Endothelial cell of umbilical vein (primary cell): ENCODE measurements around the gene STK32A. TPM values are rescaled to one million over a fixed set of nuclear protein-coding genes. Genes with fewer than 3 reads are reported as not detected.

Experiments used
- BruUV-seq: library from RNA; stranded (reverse); fragments of 400-500 nt; replicated peaks from 2 replicates; lab custom pipeline; 2021; lab: Mats Ljungman, UMichigan
- CTCF ChIA-PET: fragments of 300-600, 350-600 bp; sonication (Branson Sonifier 250); formaldehyde crosslinking; loops from one replicate; lab custom pipeline; 2021; ENCODE audit warnings: antibody characterized with exemption, inconsistent platforms; lab: Charles Lee
- POLR2A ChIA-PET: fragments of 300-600, 350-600 bp; sonication (Branson Sonifier 250); formaldehyde crosslinking; loops from one replicate; lab custom pipeline; 2021; ENCODE audit warnings: antibody characterized with exemption, inconsistent platforms; lab: Charles Lee
- DNase-seq: peaks from one replicate; pipeline ENCODE4 v3.0.0-alpha.2; 2011; ENCODE audit warnings: low read depth, low spot score
- FAIRE-seq: peaks from 2 replicates; lab custom pipeline; 2011; peaks lifted over from hg19 to GRCh38; lab: Jason Lieb, UNC
- H2AFZ ChIP-seq: 2 replicates; pipeline ENCODE4 v1.6.0; 2012; ENCODE audit warnings: low read depth, low read length, control low read depth, inconsistent platforms
- H3K27ac ChIP-seq: 2 replicates; pipeline ENCODE4 v1.5.1; 2011; ENCODE audit warnings: low read depth, mild to moderate bottlenecking, control low read depth, low read length, moderate library complexity; ENCODE audit not compliant: insufficient read depth
- H3K27me3 ChIP-seq, 2 experiments: 2 replicates each; pipeline versions ENCODE4 v1.6.0 to v1.6.1; 2011; ENCODE audit warnings: low read length in 2 of 2, mixed read lengths in 1 of 2; ENCODE audit not compliant: control insufficient read depth in 2 of 2, insufficient read depth in 2 of 2
- H3K36me3 ChIP-seq, 2 experiments: 2 replicates in 1 of 2; 3 replicates in 1 of 2; pipeline ENCODE4 v1.5.1; 2011; ENCODE audit warnings: low read length in 2 of 2, mild to moderate bottlenecking in 1 of 2, moderate library complexity in 1 of 2; ENCODE audit not compliant: control insufficient read depth in 2 of 2, insufficient read depth in 2 of 2; ENCODE audit errors: extremely low read depth in 1 of 2
- H3K4me1 ChIP-seq: 3 replicates; pipeline ENCODE4 v1.5.1; 2011; ENCODE audit warnings: mild to moderate bottlenecking, low read length; ENCODE audit not compliant: control insufficient read depth, insufficient read depth; ENCODE audit errors: extremely low read depth
- H3K4me2 ChIP-seq: 2 replicates; pipeline ENCODE4 v1.6.1; 2011; ENCODE audit warnings: low read length, control low read depth, mixed read lengths; ENCODE audit not compliant: insufficient read depth
- H3K4me3 ChIP-seq, 3 experiments: fragments of 200-600 bp in 1 of 3; sonication (generic), shearing (Covaris generic) in 1 of 3; replicated peaks in 1 of 3; 2 replicates each; pipeline ENCODE4 v1.5.1; 2011 to 2016; ENCODE audit warnings: control low read depth in 3 of 3, low read length in 3 of 3, mild to moderate bottlenecking in 2 of 3, inconsistent platforms in 1 of 3, low read depth in 1 of 3, moderate library complexity in 1 of 3; ENCODE audit not compliant: insufficient read depth in 1 of 3
- H3K79me2 ChIP-seq: 2 replicates; pipeline ENCODE4 v1.6.0; 2012; ENCODE audit warnings: low read length, inconsistent platforms; ENCODE audit not compliant: control insufficient read depth, insufficient read depth
- H3K9ac ChIP-seq: replicated peaks from 2 replicates; pipeline ENCODE3; 2011; ENCODE audit warnings: low read length, control low read depth; ENCODE audit not compliant: insufficient read depth; ENCODE audit errors: extremely low read depth
- H3K9me1 ChIP-seq: replicated peaks from 3 replicates; pipeline ENCODE4 v1.6.0; 2011; ENCODE audit warnings: mild to moderate bottlenecking, low read length; ENCODE audit not compliant: control insufficient read depth, insufficient read depth; ENCODE audit errors: extremely low read depth
- H3K9me3 ChIP-seq: replicated peaks from 2 replicates; pipeline ENCODE4 v1.5.1; 2012; ENCODE audit warnings: low read length, inconsistent platforms; ENCODE audit not compliant: control insufficient read depth, insufficient read depth
- H4K20me1 ChIP-seq: replicated peaks from 2 replicates; pipeline ENCODE3; 2011; ENCODE audit warnings: mild to moderate bottlenecking, low read length; ENCODE audit not compliant: control insufficient read depth, insufficient read depth; ENCODE audit errors: extremely low read depth
- CTCF ChIP-seq, 2 donors: IDR thresholded peaks; 1 replicate in 1 of 2; 2 replicates in 1 of 2; pipeline ENCODE4 v1.5.1; 2011; ENCODE audit warnings: low read length in 2 of 2, mild to moderate bottlenecking in 2 of 2, moderate library complexity in 2 of 2, control low read depth in 1 of 2, inconsistent platforms in 1 of 2, low read depth in 1 of 2; ENCODE audit not compliant: insufficient read depth in 1 of 2; ENCODE audit errors: extremely low read depth in 1 of 2
- EZH2 ChIP-seq: IDR thresholded peaks from 2 replicates; pipeline ENCODE4 v1.6.1; 2012; ENCODE audit warnings: borderline replicate concordance, low read depth, mild to moderate bottlenecking, moderate library complexity, low read length, inconsistent platforms; ENCODE audit not compliant: severe bottlenecking
- FOS ChIP-seq: IDR thresholded peaks from 2 replicates; pipeline ENCODE4 v1.6.1; 2011; ENCODE audit warnings: mild to moderate bottlenecking, low read length, moderate library complexity, borderline replicate concordance; ENCODE audit not compliant: insufficient read depth
- GATA2 ChIP-seq: IDR thresholded peaks from 2 replicates; pipeline ENCODE4 v1.7.0; 2011; ENCODE audit warnings: low read depth, mild to moderate bottlenecking, moderate library complexity, mixed read lengths, low read length; ENCODE audit not compliant: insufficient read length, insufficient read depth
- JUN ChIP-seq: IDR thresholded peaks from 2 replicates; pipeline ENCODE4 v1.6.1; 2011; ENCODE audit warnings: borderline replicate concordance, low read depth; ENCODE audit not compliant: insufficient read length, insufficient read depth
- MYC ChIP-seq: IDR thresholded peaks from one replicate; pipeline ENCODE4 v1.6.1; 2011; ENCODE audit warnings: mild to moderate bottlenecking, low read depth, low read length
- POLR2A ChIP-seq: IDR thresholded peaks from 2 replicates; pipeline ENCODE4 v1.6.1; 2012; ENCODE audit warnings: low read depth, mild to moderate bottlenecking, control low read depth, low read length
- POLR2AphosphoS5 ChIP-seq: IDR thresholded peaks from 2 replicates; pipeline ENCODE4 v1.6.1; 2012; ENCODE audit warnings: low read depth, mild to moderate bottlenecking, control low read depth, low read length, moderate library complexity; ENCODE audit not compliant: insufficient read depth
- dilution Hi-C: fragments of 300-500 bp; cut with MboI; formaldehyde crosslinking; loops from one replicate; pipeline ENCODE4 v1.15.0; 2019; ENCODE audit warnings: low sequenced_read_pairs; ENCODE audit not compliant: extremely low pct_ligation_motif_present
- intact Hi-C: fragments of 100-400 bp; cut with micrococcal nuclease; formaldehyde crosslinking; loops from one replicate; pipeline ENCODE4 v1.10.0; 2022
- polyA plus RNA-seq, 4 experiments: library from polyadenylated mRNA; depleted of rRNA in 3 of 4; stranded (reverse) in 3 of 4; unstranded in 1 of 4; fragments of >200 nt; gene quantifications; 2 replicates each; pipeline versions ENCODE4 v1.2.1 to v1.2.3, GENCODE V29; 2011 to 2012; ENCODE audit warnings: missing spikeins in 1 of 4
- total RNA-seq: library from RNA; stranded (reverse); gene quantifications from 2 replicates; pipeline ENCODE4 v1.2.3, GENCODE V29; 2021
- TF ChIP-seq, protein P1 (sequence below): IDR thresholded peaks from 2 replicates; pipeline ENCODE4 v1.6.1; 2011; ENCODE audit not compliant: insufficient read depth, insufficient read length

STK32A gene
- total and polyA plus RNA-seq, 2 donors (not counting 3 experiments of a cell fraction or from before 2014, with no cell fraction given), result not detected

- ChIA-PET POLR2A (no interaction called here), CTCF (interaction anchor here (0.9 to 4.2 kb wide), 3 partner anchors 10 to 219 kb away, joined by 3 to 20 read pairs (median 4); no protein-coding TSS in a partner anchor)
- no peak for DNase-seq
- H3K27me3 ChIP-seq, result peaks cover 0 to 13% of the 10 kb centered on the region in 2 experiments
- H2AFZ ChIP-seq, result no peak overlapping the region
- H3K36me3 ChIP-seq, result no peaks in the 10 kb centered on the region
- H3K4me1 ChIP-seq, result no peaks in the 10 kb centered on the region
- H3K4me2 ChIP-seq, result no peak overlapping the region
- BruUV-seq, result no TSS peak
- no peaks in the 10 kb centered on the region for H3K9me3 ChIP-seq
- TF ChIP-seq FOS (no peak), GATA2 (no peak), CTCF (IDR thresholded peaks at IDR 0.05; ENCODE audit: extremely low read depth in 1 of 2, insufficient read depth in 1 of 2, low read depth in 1 of 2, low read length in 2 of 2) (no peak), EZH2 (no peak), POLR2A (no peak), POLR2AphosphoS5 (no peak), JUN (no peak), MYC (no peak)
- TF ChIP-seq, protein P1, sequence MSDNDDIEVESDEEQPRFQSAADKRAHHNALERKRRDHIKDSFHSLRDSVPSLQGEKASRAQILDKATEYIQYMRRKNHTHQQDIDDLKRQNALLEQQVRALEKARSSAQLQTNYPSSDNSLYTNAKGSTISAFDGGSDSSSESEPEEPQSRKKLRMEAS, result no peak
- H4K20me1 ChIP-seq, result no peaks in the 10 kb centered on the region
- intact Hi-C loops, result no loop called here
- no peaks in the 10 kb centered on the region for H3K79me2 ChIP-seq
- H3K4me3 ChIP-seq, result no peak overlapping the region
- FAIRE-seq, result no peak
- H3K9ac ChIP-seq, result no peak overlapping the region
- no peak overlapping the region for H3K27ac ChIP-seq
- dilution Hi-C loops, result no loop called here
- no peaks in the 10 kb centered on the region for H3K9me1 ChIP-seq
Measured at GRCh38 chr5:147359101-147359500, 124.3 kb downstream of the STK32A start.
